ENCODE results near the gene C2CD5.

GRCh38 chr12:22533155-22533554, 11.2 kb downstream of the C2CD5 start:
- TF ChIP-seq, protein P1, sequence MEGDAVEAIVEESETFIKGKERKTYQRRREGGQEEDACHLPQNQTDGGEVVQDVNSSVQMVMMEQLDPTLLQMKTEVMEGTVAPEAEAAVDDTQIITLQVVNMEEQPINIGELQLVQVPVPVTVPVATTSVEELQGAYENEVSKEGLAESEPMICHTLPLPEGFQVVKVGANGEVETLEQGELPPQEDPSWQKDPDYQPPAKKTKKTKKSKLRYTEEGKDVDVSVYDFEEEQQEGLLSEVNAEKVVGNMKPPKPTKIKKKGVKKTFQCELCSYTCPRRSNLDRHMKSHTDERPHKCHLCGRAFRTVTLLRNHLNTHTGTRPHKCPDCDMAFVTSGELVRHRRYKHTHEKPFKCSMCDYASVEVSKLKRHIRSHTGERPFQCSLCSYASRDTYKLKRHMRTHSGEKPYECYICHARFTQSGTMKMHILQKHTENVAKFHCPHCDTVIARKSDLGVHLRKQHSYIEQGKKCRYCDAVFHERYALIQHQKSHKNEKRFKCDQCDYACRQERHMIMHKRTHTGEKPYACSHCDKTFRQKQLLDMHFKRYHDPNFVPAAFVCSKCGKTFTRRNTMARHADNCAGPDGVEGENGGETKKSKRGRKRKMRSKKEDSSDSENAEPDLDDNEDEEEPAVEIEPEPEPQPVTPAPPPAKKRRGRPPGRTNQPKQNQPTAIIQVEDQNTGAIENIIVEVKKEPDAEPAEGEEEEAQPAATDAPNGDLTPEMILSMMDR (IDR thresholded peaks at IDR 0.05; ENCODE audit: insufficient read depth, low read length, poor library complexity, severe bottlenecking) = no peak
- TF ChIP-seq EZH2phosphoT487 (conservative IDR thresholded peaks at IDR 0.05; ENCODE audit: low read length) = no peak

All from SU-DHL-6 (cell line).